ENCODE measurements around the gene PCSK7. TPM values are rescaled to one million over a fixed set of nuclear protein-coding genes. Genes with fewer than 3 reads are reported as not detected.

The PCSK7 gene
- total RNA-seq, 1 experiment from 2014 or later: 30.0 TPM

GRCh38 chr11:117230286-117230961 is 1.4 kb downstream of the PCSK7 start:
- no TSS peak for BruUV-seq (replicated peaks)
- H3K4me3 ChIP-seq (replicated peaks in 1 of 2; ENCODE audit: low read depth in 1 of 2, low read length in 2 of 2): peak overlapping the region; percentile 69 to 80
- RAD21 ChIA-PET (ENCODE audit: low non-redundant PET in 1 of 2, low total read pairs in 2 of 2, uncharacterized antibody in 2 of 2, unreplicated experiment in 2 of 2): no interaction called here
- intact Hi-C loops (cut with micrococcal nuclease): no loop called here
- peaks cover 34% of the 10 kb centered on the region for H3K79me2 ChIP-seq (ENCODE audit: insufficient read depth, low read length)
- no peaks in the 10 kb centered on the region for H3K9me3 ChIP-seq (ENCODE audit: control insufficient read depth in 1 of 2, insufficient read depth in 1 of 2, low read depth in 1 of 2, low read length in 2 of 2)
- no peaks in the 10 kb centered on the region for H3K27me3 ChIP-seq (ENCODE audit: insufficient read depth, low read length)
- peak overlapping the region; percentile 71; the same call in 1 of the 2 replicates for H3K27ac ChIP-seq (ENCODE audit: low read depth, low read length)
- H3K4me1 ChIP-seq (ENCODE audit: control insufficient read depth in 1 of 2, insufficient read depth in 2 of 2, low read length in 2 of 2): peaks cover 14 to 20% of the 10 kb centered on the region in 2 experiments; a peak in 3 of 4 replicates
- H4K20me1 ChIP-seq (ENCODE audit: insufficient read depth): no peaks in the 10 kb centered on the region
- POLR2A ChIA-PET: interaction anchor here (0.7 to 1.7 kb wide), 2 partner anchors 8 to 181 kb away, joined by 4 to 5 read pairs; no protein-coding TSS in a partner anchor
- H2AFZ ChIP-seq (ENCODE audit: low read depth, low read length, poor library complexity, severe bottlenecking): no peak overlapping the region
- H3K9ac ChIP-seq (ENCODE audit: low read length): peak overlapping the region; percentile 82
- no peak for DNase-seq (ENCODE audit: low read depth, low spot score)
- no peaks in the 10 kb centered on the region for H3K9me2 ChIP-seq (ENCODE audit: insufficient read depth)
- TF ChIP-seq EZH2 (IDR thresholded peaks at IDR 0.05) (no peak), REST (IDR thresholded peaks at IDR 0.05; ENCODE audit: low read depth) (no peak), ZFX (IDR thresholded peaks at IDR 0.05) (no peak), MAX (IDR thresholded peaks at IDR 0.05) (no peak), EZH2phosphoT487 (IDR thresholded peaks at IDR 0.05; ENCODE audit: borderline replicate concordance) (no peak), FOSL1 (IDR thresholded peaks at IDR 0.05; ENCODE audit: low read depth) (no peak), YY1 (IDR thresholded peaks at IDR 0.05; ENCODE audit: extremely low read depth, insufficient replicate concordance, low read depth, low read length) (no peak), POLR2AphosphoS5 (IDR thresholded peaks at IDR 0.05; ENCODE audit: low read depth, low read length) (no peak)
- H3K36me3 ChIP-seq (ENCODE audit: control insufficient read depth in 1 of 2, insufficient read depth in 2 of 2, low read length in 2 of 2): peaks cover 9% of the 10 kb centered on the region in 2 experiments; a peak in 3 of 4 replicates
- CTCF ChIA-PET: interaction anchor here (1.6 to 2.2 kb wide), 2 partner anchors 9 to 52 kb away, joined by 3 to 10 read pairs; partner anchors contain the start of gene SIDT2
- H3K4me2 ChIP-seq (ENCODE audit: low read length): peak overlapping the region; percentile 92
- no peak for ATAC-seq
